CD14-positive monocyte (primary cell): ENCODE data around the gene PTK6. TPM values are rescaled to one million over a fixed set of nuclear protein-coding genes. Genes with fewer than 3 reads are reported as not detected.

Source experiments
- DNase-seq, 3 donors: peaks; one replicate each; pipeline ENCODE4 v3.0.0-alpha.2; 2011 to 2022
- H2AFZ ChIP-seq: 2 replicates; pipeline ENCODE4 v1.6.0; 2012; ENCODE audit warnings: mild to moderate bottlenecking, low read depth, low read length, inconsistent platforms; ENCODE audit not compliant: insufficient read depth, poor library complexity, severe bottlenecking
- H3K27ac ChIP-seq, 2 donors: 1 replicate in 1 of 2; 2 replicates in 1 of 2; pipeline ENCODE4 v1.5.1; 2012 to 2013; ENCODE audit warnings: low read length in 2 of 2, control low read depth in 1 of 2, inconsistent platforms in 1 of 2, low read depth in 1 of 2, mild to moderate bottlenecking in 1 of 2
- H3K27me3 ChIP-seq, 2 donors: one replicate each; pipeline versions ENCODE4 v1.6.0 to v1.6.1; 2011 to 2013; ENCODE audit warnings: low read length in 2 of 2; ENCODE audit not compliant: control insufficient read depth in 2 of 2, insufficient read depth in 2 of 2
- H3K36me3 ChIP-seq, 2 donors: replicated peaks in 1 of 2; 1 replicate in 1 of 2; 2 replicates in 1 of 2; pipeline versions ENCODE4 v1.5.1 to v1.6.1; 2012 to 2013; ENCODE audit warnings: low read length in 2 of 2, control low read depth in 1 of 2, inconsistent platforms in 1 of 2, mild to moderate bottlenecking in 1 of 2; ENCODE audit not compliant: insufficient read depth in 2 of 2, control insufficient read depth in 1 of 2
- H3K4me1 ChIP-seq, 2 donors: 1 replicate in 1 of 2; 2 replicates in 1 of 2; pipeline versions ENCODE4 v1.5.1 to v1.6.1; 2012 to 2013; ENCODE audit warnings: low read length in 2 of 2, control low read depth in 1 of 2, inconsistent platforms in 1 of 2, mild to moderate bottlenecking in 1 of 2, moderate library complexity in 1 of 2; ENCODE audit not compliant: insufficient read depth in 2 of 2, control insufficient read depth in 1 of 2
- H3K4me2 ChIP-seq: replicated peaks from 2 replicates; pipeline ENCODE3; 2012; ENCODE audit warnings: low read length, moderate library complexity, mild to moderate bottlenecking; ENCODE audit not compliant: poor library complexity, severe bottlenecking; ENCODE audit errors: extremely low read depth
- H3K4me3 ChIP-seq, 3 experiments: fragments of 200-600 bp in 1 of 3; sonication (generic) in 1 of 3; replicated peaks in 1 of 3; 1 replicate in 2 of 3; 2 replicates in 1 of 3; pipeline ENCODE4 v1.5.1; 2011 to 2013; ENCODE audit warnings: low read length in 3 of 3, mild to moderate bottlenecking in 3 of 3, control low read depth in 2 of 3, low read depth in 2 of 3, inconsistent platforms in 1 of 3, moderate library complexity in 1 of 3
- H3K79me2 ChIP-seq: 2 replicates; pipeline ENCODE4 v1.6.0; 2012; ENCODE audit warnings: mild to moderate bottlenecking, control low read depth, inconsistent platforms, low read length, moderate library complexity; ENCODE audit not compliant: insufficient read depth
- H3K9ac ChIP-seq: 2 replicates; pipeline ENCODE4 v1.6.0; 2017; ENCODE audit warnings: low read length, mild to moderate bottlenecking; ENCODE audit not compliant: insufficient read depth, poor library complexity, severe bottlenecking
- H3K9me3 ChIP-seq, 2 donors: replicated peaks in 1 of 2; 1 replicate in 1 of 2; 2 replicates in 1 of 2; pipeline versions ENCODE4 v1.5.1 to v1.6.1; 2012 to 2013; ENCODE audit warnings: low read length in 2 of 2, control low read depth in 1 of 2; ENCODE audit not compliant: control insufficient read depth in 1 of 2, insufficient read depth in 1 of 2
- H4K20me1 ChIP-seq: 2 replicates; pipeline ENCODE4 v1.6.0; 2012; ENCODE audit warnings: mild to moderate bottlenecking, low read length, control low read depth, moderate library complexity; ENCODE audit not compliant: insufficient read depth
- H3K27ac Mint-ChIP-seq, 7 donors: one replicate each; pipeline ENCODE4 v1.8.0; 2020; ENCODE audit warnings: mild to moderate bottlenecking in 7 of 7, mixed read lengths in 7 of 7, moderate library complexity in 6 of 7, inconsistent platforms in 2 of 7
- H3K27me3 Mint-ChIP-seq, 3 donors: one replicate each; pipeline ENCODE4 v1.8.0; 2021 to 2022; ENCODE audit warnings: low read depth in 3 of 3, mild to moderate bottlenecking in 3 of 3, mixed read lengths in 3 of 3, moderate library complexity in 3 of 3, inconsistent platforms in 1 of 3
- H3K36me3 Mint-ChIP-seq, 2 donors: one replicate each; pipeline ENCODE4 v1.8.0; 2020; ENCODE audit warnings: mixed read lengths in 2 of 2, inconsistent platforms in 1 of 2, mild to moderate bottlenecking in 1 of 2
- H3K4me1 Mint-ChIP-seq: one replicate; pipeline ENCODE4 v1.8.0; 2020; ENCODE audit warnings: mild to moderate bottlenecking, mixed read lengths
- H3K4me3 Mint-ChIP-seq, 2 donors: one replicate each; pipeline ENCODE4 v1.8.0; 2020; ENCODE audit warnings: mild to moderate bottlenecking in 2 of 2, mixed read lengths in 2 of 2, moderate library complexity in 1 of 2
- H3K9me3 Mint-ChIP-seq, 7 donors: one replicate each; pipeline ENCODE4 v1.8.0; 2020 to 2022; ENCODE audit warnings: mixed read lengths in 7 of 7, mild to moderate bottlenecking in 6 of 7, moderate library complexity in 6 of 7, inconsistent platforms in 2 of 7
- CTCF ChIP-seq: fragments of 200-600 bp; IDR thresholded peaks from one replicate; pipeline ENCODE4 v1.8.0; 2022; ENCODE audit warnings: antibody characterized with exemption, mild to moderate bottlenecking
- WGBS: methylation state at CpG from one replicate; pipeline ENCODE4 v1.1.5; 2013; ENCODE audit warnings: missing lambda C conversion rate; ENCODE audit not compliant: insufficient coverage; 5-methylcytosine and 5-hydroxymethylcytosine counted together
- intact Hi-C, 2 donors: fragments of 100-400 bp; cut with micrococcal nuclease; formaldehyde crosslinking; loops; one replicate each; pipeline versions ENCODE4 v1.15.0 to v1.15.1; 2023
- polyA plus RNA-seq, 3 donors: library from polyadenylated mRNA; depleted of rRNA in 1 of 3; unstranded in 2 of 3; stranded (reverse) in 1 of 3; fragments of 300-500 nt in 2 of 3; fragments of >200 nt in 1 of 3; fragmentation: Illumina TruSeq in 2 of 3; gene quantifications; 1 replicate in 2 of 3; 2 replicates in 1 of 3; pipeline ENCODE4 v1.2.3, GENCODE V29; 2012 to 2021

Gene PTK6
- polyA plus RNA-seq, 3 donors: 0.66 to 4.1 (median 1.5) TPM

GRCh38 chr20:63549019-63549418 lies 11.8 kb upstream of the PTK6 start:
- no peak for DNase-seq
- Histone ChIP-seq H3K27me3 (peaks cover 0 to 58% of the 10 kb centered on the region in 2 donors), H3K4me1 (peaks cover 15 to 19% of the 10 kb centered on the region in 2 donors), H3K27ac (no peak overlapping the region), H3K9me3 (peaks cover 0 to 7% of the 10 kb centered on the region in 2 donors), H3K4me2 (no peak overlapping the region), H3K36me3 (no peaks in the 10 kb centered on the region), H2AFZ (no peak overlapping the region), H3K4me3 (no peak overlapping the region), H3K79me2 (no peaks in the 10 kb centered on the region), H4K20me1 (peaks cover 4% of the 10 kb centered on the region), H3K9ac (no peak overlapping the region)
- 40% methylated on average over 1 of the region's 25 CpGs for WGBS
- Mint-ChIP-seq H3K4me1 (peaks cover 9% of the 10 kb centered on the region), H3K27me3 (peaks cover 42 to 89% (median 58%) of the 10 kb centered on the region in 3 donors), H3K27ac (no peak overlapping the region), H3K4me3 (peak overlapping the region in 1 of 2 donors; percentile 65), H3K36me3 (no peaks in the 10 kb centered on the region), H3K9me3 (peaks cover 2 to 9% (median 6%) of the 10 kb centered on the region in 7 donors)
- TF ChIP-seq CTCF: no peak
- intact Hi-C loops: no loop called here

- WGBS: 69% methylated on average over 6 of the region's 11 CpGs
- Histone ChIP-seq H3K27ac (no peak overlapping the region), H3K9me3 (peaks cover 0 to 7% of the 10 kb centered on the region in 2 donors), H3K79me2 (no peaks in the 10 kb centered on the region), H4K20me1 (peaks cover 4% of the 10 kb centered on the region), H3K4me2 (no peak overlapping the region), H3K4me1 (peaks cover 11 to 14% of the 10 kb centered on the region in 2 donors), H3K9ac (no peak overlapping the region), H3K36me3 (no peaks in the 10 kb centered on the region), H2AFZ (no peak overlapping the region), H3K27me3 (peaks cover 0 to 55% of the 10 kb centered on the region in 2 donors), H3K4me3 (no peak overlapping the region)
- Mint-ChIP-seq H3K9me3 (peaks cover 2 to 9% (median 6%) of the 10 kb centered on the region in 7 donors), H3K27me3 (peaks cover 42 to 88% (median 58%) of the 10 kb centered on the region in 3 donors), H3K27ac (no peak overlapping the region), H3K4me3 (peak overlapping the region in 1 of 2 donors; percentile 65), H3K4me1 (peaks cover 9% of the 10 kb centered on the region), H3K36me3 (no peaks in the 10 kb centered on the region)
- no peak for DNase-seq
- no peak for TF ChIP-seq CTCF
- intact Hi-C loops: no loop called here
Observed at GRCh38 chr20:63548542-63548941, 11.4 kb upstream of the PTK6 start.
